Heart left ventricle (tissue), 16 donors: Measurements from ENCODE around the gene B3GAT1. TPM values are rescaled to one million over a fixed set of nuclear protein-coding genes. Genes with fewer than 3 reads are reported as not detected.

Experiments
- ATAC-seq, 4 donors: fragments of 200-7000 bp; cut with Tn5 transposase; one replicate each; pipeline ENCODE4 v1.9.1; 2020 to 2022; ENCODE audit warnings: moderate library complexity in 4 of 4, mild to moderate bottlenecking in 3 of 4, moderate number of reproducible peaks in 1 of 4
- DNase-seq, 5 donors: peaks; one replicate each; pipeline ENCODE4 v3.0.0-alpha.2; 2020
- H3K27ac ChIP-seq, 12 donors: fragments of 200-600 bp; sonication (generic) in 4 of 12; one replicate each; pipeline versions ENCODE4 v1.5.0 to v1.8.0; 2016 to 2022; ENCODE audit warnings: mild to moderate bottlenecking in 2 of 12
- H3K27me3 ChIP-seq, 9 donors: fragments of 200-600 bp; sonication (generic) in 2 of 9; one replicate each; pipeline versions ENCODE4 v1.5.1 to v1.8.0; 2016 to 2022; ENCODE audit warnings: mild to moderate bottlenecking in 3 of 9
- H3K36me3 ChIP-seq, 9 donors: fragments of 200-600 bp; sonication (generic) in 2 of 9; one replicate each; pipeline versions ENCODE4 v1.5.0 to v1.8.0; 2018 to 2022; ENCODE audit warnings: mild to moderate bottlenecking in 2 of 9
- H3K4me1 ChIP-seq, 12 donors: fragments of 200-600 bp; sonication (generic) in 4 of 12; one replicate each; pipeline versions ENCODE4 v1.5.0 to v1.8.0; 2016 to 2022; ENCODE audit warnings: mild to moderate bottlenecking in 3 of 12
- H3K4me3 ChIP-seq, 12 donors: fragments of 200-600 bp; sonication (generic) in 4 of 12; one replicate each; pipeline versions ENCODE4 v1.5.0 to v1.8.0; 2017 to 2022; ENCODE audit warnings: mild to moderate bottlenecking in 9 of 12, moderate library complexity in 4 of 12
- H3K9me3 ChIP-seq, 12 donors: fragments of 200-600 bp; sonication (generic) in 4 of 12; one replicate each; pipeline versions ENCODE4 v1.5.0 to v1.8.0; 2016 to 2022; ENCODE audit warnings: mild to moderate bottlenecking in 1 of 12
- CTCF ChIP-seq, 12 donors: fragments of 200-600 bp; sonication (generic) in 4 of 12; IDR thresholded peaks; one replicate each; pipeline versions ENCODE4 v1.5.0 to v1.8.0; 2018 to 2022; ENCODE audit warnings: antibody characterized with exemption in 12 of 12, mild to moderate bottlenecking in 5 of 12
- POLR2A ChIP-seq, 2 donors: fragments of 450-650 bp; IDR thresholded peaks; one replicate each; pipeline ENCODE4 v1.6.1; 2017; ENCODE audit warnings: antibody characterized with exemption in 2 of 2, mild to moderate bottlenecking in 2 of 2, moderate library complexity in 2 of 2
- WGBS, 4 donors: extraction: QIAGEN DNeasy Blood & Tissue Kit in 2 of 4; methylation state at CpG; one replicate each; pipeline versions ENCODE4 v1.1.5 to v1.1.7; 2013 to 2018; 5-methylcytosine and 5-hydroxymethylcytosine counted together
- intact Hi-C, 10 donors: fragments of 100-400 bp; cut with DNase I; formaldehyde crosslinking; loops; one replicate each; pipeline versions ENCODE4 v1.11.1 to v1.14.2; 2022
- polyA plus RNA-seq, 2 donors: library from polyadenylated mRNA; stranded (reverse); fragments of 200-250 nt; gene quantifications; one replicate each; pipeline ENCODE4 v1.2.3, GENCODE V29; 2013
- total RNA-seq, 9 donors: library from RNA; depleted of rRNA in 2 of 9; stranded (reverse); fragments of >200 nt in 2 of 9; fragmentation: NEBNext Ultra II Directional in 3 of 9; extraction: Animal tissue kit (Norgen Biotek cat#: 25700) in 3 of 9; gene quantifications; one replicate each; pipeline versions ENCODE4 v1.1.0 to v1.2.4, GENCODE V29; 2016 to 2023
- donor health status: ischemic (EF 13 %, LVEDD 7.1; RV severe dilation, severe dysfunction).
- donor health status: healthy with polysubstance abuse.
- donor health status: DM: no; HTN: yes; CAD: no.
- donor health status: DM: no; HTN: no; CAD: no.
- donor health status: ischemic (EF 25% LVEDD 6.9; RV normal size, moderate dysfunction).
- donor health status: ischemic (EF 25% LVEDD 5.7; RV mildly dilated, moderate dysfunction).
- donor health status: healthy.
- donor health status: DM: yes; HTN: yes; CAD: no.
- donor health status: ischemic (EF 35%, LVEDD 5.7; RV mildly dilated, moderate dysfunction).
- donor health status: nonischemic (EF 11% LVEDD 7.7; RV severe dilation, severe dysfunction).
- donor health status: DM: yes; HTN: yes; CAD: no.
- donor health status: PGD.
- donor health status: ischemic (EF 29% LVEDD 5.4; RV normal size, mild dysfunction).
- donor health status: nonischemic (EF 23%, LVEDD 6.1; RV moderate dilation, normal function).

The B3GAT1 gene
- total and polyA plus RNA-seq, 11 donors = 0.04 to 0.64 (median 0.09) TPM; not detected in 4

- Histone ChIP-seq H3K4me1 (peaks cover 0 to 19% (median 0%) of the 10 kb centered on the region in 12 donors), H3K27ac (no peak overlapping the region), H3K36me3 (no peaks in the 10 kb centered on the region), H3K4me3 (no peak overlapping the region), H3K27me3 (peaks cover 6 to 77% (median 34%) of the 10 kb centered on the region in 9 donors), H3K9me3 (no peaks in the 10 kb centered on the region)
- TF ChIP-seq CTCF (IDR thresholded peaks at IDR 0.05) = no peak
- no peak for TF ChIP-seq POLR2A (IDR thresholded peaks at IDR 0.05)
- intact Hi-C loops = no loop called here
- DNase-seq = no peak
- no peak for ATAC-seq
- 72 to 75% (median 74%) methylated on average over 10 of the region's 10 CpGs for WGBS, 4 donors
Measured at GRCh38 chr11:134416726-134417125, 4.7 kb upstream of the B3GAT1 start.

GRCh38 chr11:134414766-134415765 lies 3.0 kb upstream of the B3GAT1 start:
- intact Hi-C loops = no loop called here
- Histone ChIP-seq H3K4me1 (peaks cover 0 to 29% (median 2%) of the 10 kb centered on the region in 12 donors), H3K4me3 (no peak overlapping the region), H3K9me3 (no peaks in the 10 kb centered on the region), H3K36me3 (no peaks in the 10 kb centered on the region), H3K27me3 (peaks cover 14 to 85% (median 48%) of the 10 kb centered on the region in 9 donors), H3K27ac (no peak overlapping the region)
- DNase-seq (no peak), ATAC-seq (no peak)
- no peak for TF ChIP-seq POLR2A (IDR thresholded peaks at IDR 0.05)
- no peak for TF ChIP-seq CTCF (IDR thresholded peaks at IDR 0.05)
- WGBS, 4 donors = 26 to 39% (median 30%) methylated on average over 16 to 17 of the region's 17 CpGs

GRCh38 chr11:134413826-134414731 lies 2.0 kb upstream of the B3GAT1 start:
- ATAC-seq (no peak), DNase-seq (no peak)
- H3K36me3 ChIP-seq = no peaks in the 10 kb centered on the region
- TF ChIP-seq CTCF (IDR thresholded peaks at IDR 0.05) (no peak), POLR2A (IDR thresholded peaks at IDR 0.05) (no peak)
- no peak overlapping the region for H3K27ac ChIP-seq
- no peak overlapping the region for H3K4me3 ChIP-seq
- peaks cover 14 to 86% (median 58%) of the 10 kb centered on the region in 9 donors for H3K27me3 ChIP-seq
- WGBS, 4 donors = 33 to 40% (median 35%) methylated on average over 17 to 18 of the region's 18 CpGs
- H3K9me3 ChIP-seq = no peaks in the 10 kb centered on the region
- intact Hi-C loops = no loop called here
- peaks cover 0 to 29% (median 2%) of the 10 kb centered on the region in 12 donors for H3K4me1 ChIP-seq
